ENCODE data around the gene ANXA1. TPM values are rescaled to one million over a fixed set of nuclear protein-coding genes. Genes with fewer than 3 reads are reported as not detected.

Gene ANXA1
- total RNA-seq, 6 experiments from 2014 or later = 3.2 to 16.8 (median 12.5) TPM

GRCh38 chr9:73131461-73131860, 20.2 kb upstream of the ANXA1 start:
- no peaks in the 10 kb centered on the region for H3K9me3 ChIP-seq
- intact Hi-C loops (cut with DNase I) = no loop called here
- no peaks in the 10 kb centered on the region for H3K36me3 ChIP-seq
- DNase-seq (no peak), ATAC-seq (no peak)
- H3K27me3 ChIP-seq = no peaks in the 10 kb centered on the region
- no peak overlapping the region for H3K4me3 ChIP-seq
- WGBS (ENCODE audit: insufficient coverage, low coverage, low lambda C conversion rate, missing lambda C conversion rate) = 52% methylated on average over 4 of the region's 4 CpGs
- TF ChIP-seq CTCF (IDR thresholded peaks at IDR 0.05) = no peak
- no peak for TF ChIP-seq POLR2A (IDR thresholded peaks at IDR 0.05)
- H3K4me1 ChIP-seq = no peaks in the 10 kb centered on the region
- H3K27ac ChIP-seq = peak overlapping the region; percentile 41 to 65 (median 49)

DNA sequence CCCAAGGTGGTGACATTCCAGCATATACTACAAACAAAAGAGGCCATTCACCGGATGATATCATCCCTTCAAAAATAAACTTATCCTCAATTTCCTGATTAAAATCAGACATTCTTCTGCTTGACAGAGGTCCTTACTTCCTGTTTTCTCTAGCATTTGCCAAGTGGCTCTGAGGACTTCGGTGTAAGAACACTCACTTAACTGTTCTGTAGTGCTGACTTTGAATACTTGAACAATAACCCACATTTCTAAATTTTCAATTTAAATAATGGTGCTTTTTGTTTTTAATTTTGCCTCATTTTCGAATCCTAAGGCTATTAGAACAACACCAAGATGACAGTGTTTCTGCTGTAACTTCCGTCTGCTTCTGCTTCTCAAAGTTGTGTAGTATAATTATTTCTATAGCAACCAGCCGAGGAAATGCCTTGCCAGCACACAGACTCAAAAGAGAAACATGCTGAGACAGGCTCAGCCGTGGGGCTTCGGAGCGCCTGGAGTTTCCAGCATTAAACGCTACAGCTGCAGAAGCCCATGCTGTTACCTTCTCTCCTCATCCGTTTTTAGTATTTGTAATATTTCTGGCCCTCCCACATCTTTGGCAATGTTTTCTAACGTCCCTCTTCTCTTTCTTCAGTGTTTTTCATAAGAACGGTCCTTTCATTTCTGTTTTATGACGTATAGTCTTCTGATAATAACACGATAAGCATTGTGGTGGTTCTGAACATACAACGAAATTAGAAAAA, 19.5 kb upstream of the ANXA1 start:
- H3K36me3 ChIP-seq = no peaks in the 10 kb centered on the region
- no peak for TF ChIP-seq POLR2A (IDR thresholded peaks at IDR 0.05)
- no peak for TF ChIP-seq CTCF (IDR thresholded peaks at IDR 0.05)
- H3K4me3 ChIP-seq = peak overlapping the region in 2 of 3 donors; percentile 26 to 37
- peak; percentile 85 to 94 (median 88) for ATAC-seq
- 25% methylated on average over 15 of the region's 15 CpGs for WGBS (ENCODE audit: insufficient coverage, low coverage, low lambda C conversion rate, missing lambda C conversion rate)
- intact Hi-C loops (cut with DNase I) = no loop called here
- H3K9me3 ChIP-seq = no peaks in the 10 kb centered on the region
- H3K27ac ChIP-seq = peak overlapping the region; percentile 41 to 65 (median 49)
- peaks cover 0 to under 1% (median 0%) of the 10 kb centered on the region in 4 donors for H3K4me1 ChIP-seq
- peak; percentile 46 to 64 (median 58) for DNase-seq
- H3K27me3 ChIP-seq = no peaks in the 10 kb centered on the region

DNA sequence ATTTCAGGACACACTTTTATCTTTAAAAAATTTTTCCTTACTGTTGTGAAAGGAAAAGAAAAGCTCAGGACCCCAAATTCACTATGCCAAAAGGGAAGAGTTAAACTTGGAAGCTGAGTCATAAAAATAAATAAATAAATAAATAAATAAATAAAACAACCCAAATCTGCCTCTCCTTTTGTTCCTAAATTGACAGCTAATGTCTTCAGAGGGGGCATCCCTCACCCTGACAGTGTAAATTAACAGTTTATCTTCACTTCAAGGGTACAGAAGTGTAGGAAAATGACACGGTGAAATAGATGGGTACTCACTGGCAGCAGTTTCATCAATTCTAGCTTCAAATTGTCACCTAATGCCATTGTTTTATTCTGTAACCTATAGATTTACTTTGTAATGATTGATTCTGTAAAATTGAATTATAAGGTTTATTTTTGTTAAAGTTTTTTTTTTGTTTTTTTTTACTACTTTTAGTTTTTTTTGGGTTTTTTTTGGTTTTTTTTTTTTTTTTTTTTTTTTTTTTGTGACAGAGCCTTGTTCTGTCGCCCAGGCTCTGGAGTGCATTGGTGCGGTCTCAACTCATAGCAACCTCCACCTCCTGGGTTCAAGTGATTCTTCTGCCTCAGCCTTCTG, 18.5 kb upstream of the ANXA1 start:
- Histone ChIP-seq H3K9me3 (no peaks in the 10 kb centered on the region), H3K36me3 (no peaks in the 10 kb centered on the region), H3K27ac (peak overlapping the region; percentile 41 to 65 (median 49)), H3K4me1 (peaks cover 0 to 10% (median 0%) of the 10 kb centered on the region in 4 donors), H3K27me3 (no peaks in the 10 kb centered on the region), H3K4me3 (no peak overlapping the region)
- DNase-seq (no peak), ATAC-seq (no peak)
- TF ChIP-seq POLR2A (IDR thresholded peaks at IDR 0.05) (no peak), CTCF (IDR thresholded peaks at IDR 0.05) (no peak)
- intact Hi-C loops (cut with DNase I) = no loop called here
- WGBS (ENCODE audit: insufficient coverage, low coverage, low lambda C conversion rate, missing lambda C conversion rate) = 33% methylated on average over 1 of the region's 3 CpGs

- no peak overlapping the region for H3K4me3 ChIP-seq
- ATAC-seq = no peak
- DNase-seq = no peak
- no peaks in the 10 kb centered on the region for H3K36me3 ChIP-seq
- TF ChIP-seq CTCF (IDR thresholded peaks at IDR 0.05) (no peak), POLR2A (IDR thresholded peaks at IDR 0.05) (no peak)
- no peak overlapping the region for H3K27ac ChIP-seq
- intact Hi-C loops (cut with DNase I) = no loop called here
- no peaks in the 10 kb centered on the region for H3K27me3 ChIP-seq
- WGBS (ENCODE audit: insufficient coverage, low coverage, low lambda C conversion rate, missing lambda C conversion rate) = 69% methylated on average over 2 of the region's 2 CpGs
- H3K9me3 ChIP-seq = no peaks in the 10 kb centered on the region
- peaks cover 0 to 12% (median 0%) of the 10 kb centered on the region in 4 donors for H3K4me1 ChIP-seq
Observed at GRCh38 chr9:73133921-73134407, 17.7 kb upstream of the ANXA1 start.

All from right lobe of liver (tissue), 6 donors.